H1 (cell line): ENCODE measurements around the gene SWT1. TPM values are rescaled to one million over a fixed set of nuclear protein-coding genes. Genes with fewer than 3 reads are reported as not detected.

ENCODE experiments used
- HDAC6 ChIP-seq: IDR thresholded peaks from one replicate; pipeline ENCODE4 v1.7.1; 2012; ENCODE audit warnings: low read depth, mild to moderate bottlenecking, inconsistent platforms, low read length, moderate library complexity
- KDM4A ChIP-seq: IDR thresholded peaks from one replicate; pipeline ENCODE4 v1.7.1; 2012; ENCODE audit warnings: low read depth, mild to moderate bottlenecking, moderate library complexity, low read length, inconsistent platforms; ENCODE audit not compliant: severe bottlenecking
- POLR2A ChIP-seq, 2 experiments: IDR thresholded peaks; 1 replicate in 1 of 2; 2 replicates in 1 of 2; pipeline ENCODE4 v1.6.1; 2011; ENCODE audit warnings: low read depth in 2 of 2, low read length in 2 of 2, mild to moderate bottlenecking in 2 of 2; ENCODE audit errors: control extremely low read depth in 1 of 2
- SIX5 ChIP-seq: IDR thresholded peaks from 2 replicates; pipeline ENCODE4 v1.6.1; 2011; ENCODE audit warnings: mild to moderate bottlenecking, low read depth, low read length
- polyA plus RNA-seq, 7 experiments: library from polyadenylated mRNA; depleted of rRNA in 3 of 7; stranded (reverse) in 5 of 7; unstranded in 2 of 7; fragments of >200 nt in 5 of 7; fragments of 200-250 nt in 2 of 7; gene quantifications; 1 replicate in 5 of 7; 2 replicates in 1 of 7; 4 replicates in 1 of 7; pipeline versions ENCODE4 v1.2.1 to v1.2.3, GENCODE V29; 2011 to 2013; ENCODE audit warnings: missing spikeins in 2 of 7, mixed read lengths in 2 of 7
- total RNA-seq: library from RNA; stranded (reverse); fragmentation: NEBNext Ultra II Directional; extraction: Animal tissue kit (Norgen Biotek cat#: 25700); gene quantifications from 2 replicates; pipeline ENCODE4 v1.2.1, GENCODE V29; 2021

SWT1 gene
- total and polyA plus RNA-seq, 2 of the 8 experiments (the other 6 are each of a cell fraction or from before 2014, with no cell fraction given), result 1.4 to 6.2 TPM

GRCh38 chr1:185111873-185112272 lies 45.1 kb upstream of the SWT1 start (continued):
- TF ChIP-seq KDM4A (no peak), POLR2A (IDR thresholded peaks at IDR 0.05; ENCODE audit: control extremely low read depth in 1 of 2, low read depth in 2 of 2, low read length in 2 of 2) (no peak), HDAC6 (no peak), SIX5 (no peak)
